22Rv1 (cell line): ENCODE data around the gene KICS2.

ENCODE experiments used
- ZFX ChIP-seq: fragments of 450-650 bp; IDR thresholded peaks from 2 replicates; pipeline ENCODE4 v1.6.1; 2017; ENCODE audit warnings: antibody characterized with exemption, borderline replicate concordance
- TF ChIP-seq, protein P1 (sequence below): fragments of 450-650 bp; IDR thresholded peaks from 2 replicates; pipeline ENCODE4 v1.5.1; 2017; ENCODE audit warnings: mild to moderate bottlenecking

DNA sequence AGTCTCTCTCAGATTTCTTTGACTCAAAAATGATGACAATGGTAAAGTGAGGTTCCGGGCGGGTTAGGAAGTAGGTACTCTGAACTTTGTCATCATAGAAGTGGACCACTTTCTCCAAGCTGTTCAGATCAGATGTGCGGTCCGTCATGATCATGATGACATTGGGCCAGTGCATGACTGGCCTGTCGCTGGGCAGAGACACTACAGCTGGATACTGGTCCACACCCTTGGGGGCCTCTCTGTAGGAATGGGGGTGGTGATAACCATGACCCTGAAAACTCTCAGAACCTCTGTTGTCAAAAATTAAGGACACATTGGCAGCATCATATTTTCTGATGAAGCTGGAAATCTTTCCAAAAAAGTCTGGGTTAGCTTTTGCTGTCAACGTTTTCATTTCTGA is 28.2 kb downstream of the KICS2 start:
- TF ChIP-seq, protein P1, sequence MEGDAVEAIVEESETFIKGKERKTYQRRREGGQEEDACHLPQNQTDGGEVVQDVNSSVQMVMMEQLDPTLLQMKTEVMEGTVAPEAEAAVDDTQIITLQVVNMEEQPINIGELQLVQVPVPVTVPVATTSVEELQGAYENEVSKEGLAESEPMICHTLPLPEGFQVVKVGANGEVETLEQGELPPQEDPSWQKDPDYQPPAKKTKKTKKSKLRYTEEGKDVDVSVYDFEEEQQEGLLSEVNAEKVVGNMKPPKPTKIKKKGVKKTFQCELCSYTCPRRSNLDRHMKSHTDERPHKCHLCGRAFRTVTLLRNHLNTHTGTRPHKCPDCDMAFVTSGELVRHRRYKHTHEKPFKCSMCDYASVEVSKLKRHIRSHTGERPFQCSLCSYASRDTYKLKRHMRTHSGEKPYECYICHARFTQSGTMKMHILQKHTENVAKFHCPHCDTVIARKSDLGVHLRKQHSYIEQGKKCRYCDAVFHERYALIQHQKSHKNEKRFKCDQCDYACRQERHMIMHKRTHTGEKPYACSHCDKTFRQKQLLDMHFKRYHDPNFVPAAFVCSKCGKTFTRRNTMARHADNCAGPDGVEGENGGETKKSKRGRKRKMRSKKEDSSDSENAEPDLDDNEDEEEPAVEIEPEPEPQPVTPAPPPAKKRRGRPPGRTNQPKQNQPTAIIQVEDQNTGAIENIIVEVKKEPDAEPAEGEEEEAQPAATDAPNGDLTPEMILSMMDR, result no peak
- no peak for TF ChIP-seq ZFX
